GM23338 (cell line): Measurements from ENCODE around the gene KSR2.
"Not testable (repeated sequence)": the region's sequence is repeated elsewhere in the genome, so short reads cannot be mapped to it uniquely, and the experiment has no call there.

Experiments
- CTCF ChIP-seq, 2 experiments: fragments of 200-600 bp in 1 of 2; sonication (generic) in 1 of 2; conservative IDR thresholded peaks; 2 replicates each; pipeline versions ENCODE4 v1.5.1 to v1.6.1; 2016 to 2017; ENCODE audit warnings: antibody characterized with exemption in 2 of 2, low read depth in 2 of 2, mild to moderate bottlenecking in 2 of 2, moderate library complexity in 1 of 2
- EZH2 ChIP-seq: fragments of 200-600 bp; sonication (generic); IDR thresholded peaks from one replicate; pipeline ENCODE4 v1.8.0; 2017; ENCODE audit warnings: antibody characterized with exemption, mild to moderate bottlenecking, low read depth; ENCODE audit not compliant: unreplicated experiment
- POLR2AphosphoS5 ChIP-seq: IDR thresholded peaks from 2 replicates; pipeline ENCODE4 v1.6.1; 2016; ENCODE audit warnings: antibody characterized with exemption, low read depth
- REST ChIP-seq: IDR thresholded peaks from one replicate; pipeline ENCODE4 v1.6.1; 2018; ENCODE audit warnings: antibody characterized with exemption; ENCODE audit not compliant: unreplicated experiment
- ZNF114 ChIP-seq: fragments of 250-450 bp; sonication (Bioruptor Pico); IDR thresholded peaks from 2 replicates; pipeline ENCODE4 v1.5.0; 2020; ENCODE audit warnings: mild to moderate bottlenecking, moderate library complexity

GRCh38 chr12:117628711-117629110 lies 340.1 kb downstream of the KSR2 start:
- TF ChIP-seq CTCF (conservative IDR thresholded peaks at IDR 0.05; ENCODE audit: low read depth in 2 of 2); EZH2; POLR2AphosphoS5; ZNF114 (CRISPR knock-in tag); REST: not testable (repeated sequence)
